Ecto neural progenitor cell (in vitro differentiated cells): ENCODE measurements around the gene ZNF785.
"Not testable (repeated sequence)": the region's sequence is repeated elsewhere in the genome, so short reads cannot be mapped to it uniquely, and the experiment has no call there.

Source experiments
- DNase-seq: peaks from one replicate; pipeline ENCODE4 v3.0.0-alpha.2; 2018; ENCODE audit warnings: low spot score

The ZNF785 gene

DNA sequence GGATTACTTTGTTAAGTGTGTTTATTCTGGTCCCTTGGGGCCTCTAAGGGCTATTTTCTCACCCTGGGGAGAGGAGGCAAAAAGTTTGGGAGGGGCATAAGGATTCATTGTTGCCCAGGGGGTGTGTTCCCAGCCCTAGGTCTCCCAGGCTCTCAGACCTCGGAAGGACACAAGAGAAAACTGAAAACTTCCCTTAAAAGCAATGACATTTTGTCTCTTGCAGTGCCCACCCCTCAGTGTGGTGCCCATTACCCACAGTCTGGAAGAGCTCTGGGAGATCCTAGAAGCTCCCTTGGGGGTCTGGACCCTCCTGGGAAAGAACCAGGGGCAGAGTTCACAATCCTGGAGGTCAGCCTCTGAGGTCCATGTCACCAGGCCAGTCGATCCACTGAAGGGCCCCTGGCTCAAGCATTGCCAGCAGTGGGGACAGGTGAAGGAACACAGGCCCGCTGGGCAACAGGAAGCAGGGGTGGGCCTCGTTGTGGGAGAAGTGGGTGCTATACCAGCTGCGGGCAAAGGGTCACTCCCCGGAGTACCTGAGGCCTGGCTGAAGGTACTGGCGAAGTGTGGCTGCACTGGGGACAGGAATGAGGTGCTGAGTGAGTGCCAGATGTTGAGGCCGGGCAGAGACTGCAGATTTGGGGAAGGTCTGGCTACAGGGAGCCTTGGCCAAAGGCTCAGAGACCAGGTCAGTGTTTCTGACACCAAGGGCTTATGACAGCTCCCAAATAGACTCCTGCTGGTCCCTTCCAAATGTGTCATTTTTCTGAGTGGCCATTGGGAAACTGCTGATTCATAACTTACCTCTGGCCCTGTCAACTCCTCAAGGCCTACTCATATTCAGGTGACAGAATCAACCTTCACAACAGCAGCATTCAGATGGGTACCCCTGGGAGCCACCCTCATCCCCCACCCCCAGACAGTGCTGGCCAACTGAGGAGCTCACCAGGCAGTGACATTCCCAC lies 46.2 kb downstream of the ZNF785 start:
- no peak for DNase-seq

DNA sequence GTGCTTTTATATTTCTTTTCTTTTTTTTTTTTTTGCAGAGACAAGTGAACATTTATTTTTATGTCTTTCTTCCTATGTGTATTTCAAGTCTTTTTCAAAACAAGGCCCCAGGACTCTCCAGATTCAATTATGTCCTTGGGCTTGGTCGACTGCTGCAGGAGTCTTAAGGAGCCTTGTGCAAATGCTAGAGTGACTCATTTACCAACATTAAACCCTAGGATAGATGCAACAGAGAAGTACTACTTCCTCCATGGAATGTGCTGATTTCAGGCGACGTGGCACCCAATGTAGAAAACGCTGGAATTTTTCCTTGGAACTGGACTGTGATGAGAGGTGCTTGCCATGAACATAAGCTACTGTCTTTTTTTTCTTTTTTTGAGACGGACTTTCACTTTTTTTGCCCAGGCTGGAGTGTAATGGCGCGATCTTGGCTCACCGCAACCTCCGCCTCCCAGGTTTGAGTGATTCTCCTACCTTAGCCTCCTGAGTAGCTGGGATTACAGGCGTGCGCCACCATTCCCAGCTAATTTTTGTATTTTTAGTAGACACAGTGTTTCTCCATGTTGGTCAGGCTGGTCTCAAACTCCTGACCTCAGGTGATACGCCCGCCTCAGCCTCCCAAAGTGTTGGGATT lies 49.0 kb downstream of the ZNF785 start:
- not testable (repeated sequence) for DNase-seq

- peak; percentile 78 for DNase-seq
Measured at GRCh38 chr16:30535777-30536190, 49.7 kb downstream of the ZNF785 start.

- DNase-seq = no peak
Measured at GRCh38 chr16:30535106-30535776, 50.3 kb downstream of the ZNF785 start.

- peak; percentile 92 for DNase-seq
Measured at GRCh38 chr16:30534368-30535105, 51.0 kb downstream of the ZNF785 start, which contains the start of gene ZNF747. ZNF747 (minus strand) TSS chr16:30534858; CDS start chr16:30534679, 179 bp downstream.

DNA sequence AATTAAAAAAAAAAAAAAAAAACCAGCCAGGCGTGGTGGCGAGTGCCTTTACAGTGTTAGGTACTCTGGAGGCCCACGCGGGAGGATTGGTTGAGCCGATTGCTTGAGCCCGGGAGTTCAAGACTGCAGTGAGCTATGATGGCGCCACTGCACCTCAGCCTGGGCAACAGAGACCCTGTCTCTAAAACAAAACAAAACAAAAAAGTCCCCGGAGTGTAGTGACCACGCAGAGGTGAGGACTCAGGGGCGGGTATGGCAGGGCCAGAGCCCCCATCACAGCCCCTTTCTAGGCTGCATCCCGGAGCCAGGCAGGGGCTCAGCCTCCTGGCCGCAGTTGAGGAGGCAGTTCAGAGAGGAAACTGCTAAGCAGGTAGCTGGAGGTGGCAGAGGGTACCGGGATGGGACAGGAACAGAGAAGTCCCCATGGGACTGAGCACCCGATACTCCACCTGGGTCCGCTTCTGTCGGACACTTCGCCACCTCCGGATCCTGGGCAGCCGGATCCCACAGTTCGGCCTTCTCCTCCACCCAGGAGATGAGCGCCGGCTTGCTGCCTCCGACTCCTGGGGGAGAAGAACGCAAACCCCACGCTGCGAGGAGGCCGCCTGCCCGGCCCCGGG lies 51.6 kb downstream of the ZNF785 start:
- no peak for DNase-seq

- DNase-seq = no peak
Measured at GRCh38 chr16:30533146-30533522, 52.4 kb downstream of the ZNF785 start.

- DNase-seq = no peak
Measured at GRCh38 chr16:30532285-30533145, 53.0 kb downstream of the ZNF785 start.
